Measurements from ENCODE around the gene UNC80. TPM values are rescaled to one million over a fixed set of nuclear protein-coding genes. Genes with fewer than 3 reads are reported as not detected.

UNC80 gene
- total RNA-seq, 2 donors from 2014 or later, result not detected

DNA sequence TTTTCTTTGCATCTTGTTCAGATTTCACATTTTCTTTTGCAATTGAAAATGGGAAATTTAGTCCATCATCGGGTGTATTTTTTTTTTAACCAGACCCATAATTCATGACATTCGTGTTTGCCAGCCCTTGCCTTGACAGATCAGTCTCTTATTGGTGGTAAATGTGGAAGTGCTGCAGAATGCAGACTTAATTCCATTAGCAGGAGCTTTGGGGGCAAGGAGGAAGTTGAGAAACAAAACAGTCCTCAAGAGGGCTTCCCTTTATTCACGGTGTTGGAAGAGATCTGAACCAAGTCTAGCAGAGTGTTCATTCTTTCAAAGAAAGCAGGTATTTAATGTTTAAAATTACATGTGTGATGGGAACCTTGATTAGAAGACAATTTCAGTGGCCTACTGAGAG is 214.2 kb downstream of the UNC80 start:
- H3K27ac Mint-ChIP-seq, result no peak overlapping the region
- H3K9me3 Mint-ChIP-seq, result no peaks in the 10 kb centered on the region
- H3K4me3 Mint-ChIP-seq, result no peak overlapping the region
- H3K4me1 Mint-ChIP-seq, result no peaks in the 10 kb centered on the region
- ATAC-seq (replicated peaks), result no peak
- H3K27me3 Mint-ChIP-seq, result peaks cover 21% of the 10 kb centered on the region
- H3K36me3 Mint-ChIP-seq (ENCODE audit: low read depth), result no peaks in the 10 kb centered on the region

DNA sequence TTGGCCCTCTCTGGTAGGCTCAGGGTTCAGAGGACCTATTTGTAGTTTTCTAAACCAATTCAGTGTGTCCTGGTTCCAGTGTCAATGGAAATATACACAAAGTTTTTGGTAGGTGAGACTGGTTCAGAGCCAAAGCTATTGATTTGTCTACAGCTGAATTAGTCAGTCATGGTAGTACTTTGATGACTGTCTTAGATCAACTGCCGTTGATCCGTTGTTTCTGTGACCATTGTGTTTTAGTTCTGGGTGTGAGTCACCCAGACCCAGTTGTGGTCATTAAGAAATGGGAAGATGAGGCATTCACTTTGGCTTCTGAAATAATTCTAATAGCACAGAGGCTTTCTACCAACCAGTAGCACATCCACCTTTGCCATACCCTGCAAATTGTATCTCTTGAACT is 214.8 kb downstream of the UNC80 start:
- Mint-ChIP-seq H3K27me3 (peaks cover 21% of the 10 kb centered on the region), H3K36me3 (ENCODE audit: low read depth) (no peaks in the 10 kb centered on the region), H3K27ac (no peak overlapping the region), H3K4me3 (no peak overlapping the region), H3K9me3 (no peaks in the 10 kb centered on the region), H3K4me1 (no peaks in the 10 kb centered on the region)
- no peak for ATAC-seq (replicated peaks)

DNA sequence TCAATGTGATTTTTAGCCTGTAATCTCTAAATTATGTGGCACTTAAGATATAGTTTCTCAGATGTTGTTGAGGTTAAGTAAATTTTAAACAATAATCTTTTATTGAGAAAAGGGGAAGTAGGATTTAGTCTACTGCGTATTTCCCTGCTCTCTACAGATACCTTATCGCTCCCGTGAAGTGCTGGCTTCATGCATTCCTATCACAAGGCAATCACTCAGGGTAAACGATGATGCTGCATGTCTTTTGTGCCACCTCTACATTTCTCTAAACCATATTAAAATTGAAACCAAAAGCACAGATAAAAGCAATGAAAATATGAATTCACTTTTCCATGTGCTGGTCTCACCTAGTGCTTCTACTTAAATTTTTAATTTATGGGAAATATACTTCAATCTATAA is 216.4 kb downstream of the UNC80 start:
- H3K27ac Mint-ChIP-seq, result no peak overlapping the region
- no peak overlapping the region for H3K4me3 Mint-ChIP-seq
- H3K36me3 Mint-ChIP-seq (ENCODE audit: low read depth), result no peaks in the 10 kb centered on the region
- ATAC-seq (replicated peaks), result no peak
- H3K27me3 Mint-ChIP-seq, result peaks cover 18% of the 10 kb centered on the region
- no peaks in the 10 kb centered on the region for H3K9me3 Mint-ChIP-seq
- no peaks in the 10 kb centered on the region for H3K4me1 Mint-ChIP-seq

DNA sequence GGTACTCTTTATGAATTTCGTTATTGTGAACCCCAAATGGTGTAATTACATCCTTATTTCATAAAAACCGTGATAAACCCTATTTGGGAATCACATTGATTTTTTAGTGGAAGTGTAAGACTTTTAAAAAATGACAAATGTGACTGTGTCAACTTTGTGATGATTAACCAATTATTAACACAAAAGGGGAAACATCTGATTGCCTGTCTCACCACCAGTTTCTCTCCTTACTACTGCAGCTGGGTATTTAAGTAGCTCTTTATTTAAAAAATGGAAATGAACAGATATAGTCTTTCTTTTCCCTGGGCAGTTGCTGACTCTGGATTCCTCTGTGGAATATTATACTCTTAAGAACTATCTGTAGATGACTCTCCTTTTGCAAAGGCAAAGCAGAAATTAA is 219.2 kb downstream of the UNC80 start:
- H3K4me1 Mint-ChIP-seq, result no peaks in the 10 kb centered on the region
- ATAC-seq (replicated peaks), result no peak
- H3K27me3 Mint-ChIP-seq, result peaks cover 9% of the 10 kb centered on the region
- H3K4me3 Mint-ChIP-seq, result no peak overlapping the region
- no peaks in the 10 kb centered on the region for H3K36me3 Mint-ChIP-seq (ENCODE audit: low read depth)
- H3K9me3 Mint-ChIP-seq, result no peaks in the 10 kb centered on the region
- H3K27ac Mint-ChIP-seq, result no peak overlapping the region

DNA sequence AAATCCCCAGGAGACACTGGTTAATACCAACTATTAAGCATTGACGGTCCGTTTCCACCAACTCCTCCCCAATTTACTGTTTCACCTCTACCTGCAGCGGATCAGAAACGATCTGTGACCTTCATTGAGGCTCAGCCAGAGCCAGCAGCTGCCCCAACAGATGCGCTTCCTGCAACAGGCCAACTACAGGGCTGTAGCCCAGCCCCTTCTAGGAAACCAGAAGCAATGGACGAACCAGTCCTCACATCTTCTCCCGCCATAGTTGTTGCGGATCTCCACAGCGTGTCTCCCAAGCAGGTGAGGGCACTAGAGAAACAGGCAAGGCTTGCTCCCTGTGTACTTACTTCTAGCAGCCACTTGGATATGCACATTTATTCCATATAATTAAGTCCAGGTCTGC is 222.3 kb downstream of the UNC80 start:
- Mint-ChIP-seq H3K4me3 (no peak overlapping the region), H3K27me3 (peaks cover 3% of the 10 kb centered on the region), H3K4me1 (no peaks in the 10 kb centered on the region), H3K9me3 (no peaks in the 10 kb centered on the region), H3K36me3 (ENCODE audit: low read depth) (no peaks in the 10 kb centered on the region), H3K27ac (no peak overlapping the region)
- ATAC-seq (replicated peaks), result no peak

DNA sequence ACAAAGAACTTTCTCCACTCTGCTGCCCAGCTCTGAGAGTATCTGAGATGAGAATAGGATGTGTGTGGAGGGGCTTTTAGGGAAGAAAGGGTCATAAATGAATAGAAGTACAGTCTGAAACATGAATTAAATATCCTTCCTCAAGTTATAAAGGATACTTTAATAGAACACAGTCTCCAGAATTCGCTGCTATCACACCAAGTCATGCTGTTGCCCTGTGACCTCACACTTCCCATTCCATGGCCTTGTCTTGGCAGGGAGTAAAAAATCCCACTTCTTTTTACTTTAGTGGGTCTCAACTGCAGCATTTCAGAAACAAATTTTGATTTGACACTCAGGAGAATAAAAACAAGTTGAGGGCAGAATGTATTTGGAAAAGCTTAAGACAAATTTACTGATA is 227.0 kb downstream of the UNC80 start:
- Mint-ChIP-seq H3K4me3 (no peak overlapping the region), H3K36me3 (ENCODE audit: low read depth) (no peaks in the 10 kb centered on the region), H3K4me1 (peaks cover 6% of the 10 kb centered on the region), H3K27me3 (no peaks in the 10 kb centered on the region), H3K27ac (no peak overlapping the region), H3K9me3 (no peaks in the 10 kb centered on the region)
- no peak for ATAC-seq (replicated peaks)

DNA sequence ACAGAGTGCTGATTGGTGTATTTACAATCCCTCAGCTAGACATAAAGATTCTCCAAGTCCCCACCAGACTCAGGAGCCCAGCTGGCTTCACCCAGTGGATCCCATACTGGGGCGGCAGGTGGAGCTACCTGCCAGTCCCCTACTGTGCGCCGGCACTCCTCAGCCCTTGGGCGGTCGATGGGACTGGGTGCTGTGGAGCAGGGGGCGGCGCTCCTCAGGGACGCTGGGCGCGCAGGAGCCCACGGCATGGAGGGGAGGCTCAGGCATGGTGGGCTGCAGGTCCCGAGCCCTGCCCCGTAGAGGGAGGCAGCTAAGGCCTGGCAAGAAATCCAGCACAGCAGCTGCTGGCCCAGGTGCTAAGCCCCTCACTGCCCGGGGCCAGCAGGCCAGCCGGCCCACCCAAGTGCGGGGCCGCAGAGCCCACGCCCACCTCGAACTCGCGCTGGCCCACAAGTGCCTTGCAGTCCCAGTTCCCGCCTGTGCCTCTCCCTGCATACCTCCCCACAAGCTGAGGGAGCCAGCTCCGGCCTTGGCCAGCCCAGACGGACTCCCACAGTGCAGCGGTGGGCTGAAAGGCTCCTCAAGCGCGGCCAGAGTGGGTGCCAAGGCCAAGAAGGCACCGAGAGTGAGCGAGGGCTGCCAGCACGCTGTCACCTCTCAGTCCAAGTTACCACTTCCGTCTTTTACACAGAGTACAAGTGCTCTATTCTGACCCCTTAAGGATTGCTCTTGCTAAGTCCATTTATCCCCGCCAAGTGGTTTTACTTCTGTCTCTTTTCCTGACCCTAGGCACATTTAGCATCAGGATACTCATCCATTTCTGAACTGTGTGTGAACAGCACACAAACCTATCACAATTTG is 229.1 kb downstream of the UNC80 start:
- Mint-ChIP-seq H3K27ac (no peak overlapping the region), H3K36me3 (ENCODE audit: low read depth) (peaks cover 18% of the 10 kb centered on the region), H3K4me1 (peaks cover 22% of the 10 kb centered on the region), H3K27me3 (no peaks in the 10 kb centered on the region), H3K9me3 (no peaks in the 10 kb centered on the region), H3K4me3 (peak overlapping the region; percentile 97)
- ATAC-seq (replicated peaks), result no peak

DNA sequence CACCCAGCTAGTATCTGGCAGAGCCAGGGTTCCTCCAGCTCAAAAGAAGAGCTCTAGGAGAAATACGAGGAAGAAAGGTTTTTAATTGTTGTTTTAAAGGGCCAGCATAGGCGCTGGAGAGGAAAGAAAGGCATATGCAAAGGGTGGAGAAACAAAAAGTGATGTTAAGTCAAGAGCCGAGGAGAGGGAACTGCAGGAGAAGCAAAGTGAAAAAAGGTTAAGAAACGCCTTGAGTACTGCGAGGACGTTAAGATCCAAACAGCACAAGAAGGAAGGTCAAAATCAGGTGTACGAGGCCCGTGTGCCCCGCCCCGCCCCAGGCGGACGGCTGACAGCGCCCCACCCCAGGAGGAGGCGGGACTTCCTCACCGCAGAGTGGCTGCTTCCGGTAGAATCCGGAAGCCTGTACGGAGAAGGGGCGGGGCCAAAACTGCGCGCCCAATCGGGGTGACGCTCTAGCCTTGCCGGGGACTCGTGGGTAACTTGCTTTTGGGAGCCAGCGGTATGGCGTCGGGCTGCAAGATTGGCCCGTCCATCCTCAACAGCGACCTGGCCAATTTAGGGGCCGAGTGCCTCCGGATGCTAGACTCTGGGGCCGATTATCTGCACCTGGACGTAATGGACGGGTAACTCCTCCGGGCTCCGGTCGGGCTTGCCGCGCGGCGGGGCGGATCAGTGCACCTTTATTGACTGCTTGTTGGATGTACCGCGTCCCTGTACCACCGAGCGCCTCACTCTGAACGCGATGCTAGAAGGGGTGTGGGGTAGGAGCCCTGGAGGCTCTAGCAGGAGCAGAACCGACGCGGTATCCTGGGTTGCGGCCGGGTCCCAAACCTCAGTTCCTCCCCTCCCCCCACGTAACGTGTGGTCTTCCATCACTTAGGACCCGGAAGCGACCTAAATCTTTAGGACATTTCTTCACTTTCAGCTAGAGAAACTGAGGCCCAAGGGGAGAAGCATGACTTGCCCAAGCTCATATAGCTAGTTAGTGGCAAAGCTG is 230.8 kb downstream of the UNC80 start, which contains the start of gene RPE:
Gene RPE (plus strand): TSS at position 481 of the 1,000 bp plus-strand sequence. CDS start 24 bp downstream, at position 505.
- Mint-ChIP-seq H3K27ac (peak within 1 kb of the TSS; percentile 97), H3K27me3 (no peaks in the 10 kb centered on the region), H3K9me3 (no peaks in the 10 kb centered on the region), H3K36me3 (ENCODE audit: low read depth) (peaks cover 35% of the 10 kb centered on the region), H3K4me3 (peak within 1 kb of the TSS; percentile 97), H3K4me1 (peaks cover 34% of the 10 kb centered on the region)
- peak; percentile 100 for ATAC-seq (replicated peaks)

DNA sequence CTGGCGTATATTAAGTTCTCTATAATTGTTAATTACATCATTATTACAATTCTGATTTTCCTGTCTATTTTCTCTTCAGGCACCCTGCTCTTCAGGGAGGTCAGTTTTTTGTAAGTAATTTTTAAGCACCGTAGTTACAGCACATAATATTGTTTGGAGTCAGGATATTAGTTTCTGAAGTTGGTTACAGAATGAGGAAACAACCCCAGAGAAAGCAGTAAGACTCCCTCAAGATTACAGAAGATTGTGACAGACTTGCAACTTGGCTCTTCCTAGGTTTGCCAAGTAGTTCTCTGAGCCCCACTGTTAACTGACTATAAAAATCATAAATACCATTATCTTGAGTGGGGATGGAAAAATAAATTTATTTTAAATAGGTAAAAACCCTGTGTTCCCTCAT is 231.7 kb downstream of the UNC80 start:
- Mint-ChIP-seq H3K4me3 (peak overlapping the region; percentile 97), H3K9me3 (no peaks in the 10 kb centered on the region), H3K27ac (peak overlapping the region; percentile 97), H3K4me1 (peaks cover 37% of the 10 kb centered on the region), H3K36me3 (ENCODE audit: low read depth) (peaks cover 44% of the 10 kb centered on the region), H3K27me3 (no peaks in the 10 kb centered on the region)
- ATAC-seq (replicated peaks), result no peak

DNA sequence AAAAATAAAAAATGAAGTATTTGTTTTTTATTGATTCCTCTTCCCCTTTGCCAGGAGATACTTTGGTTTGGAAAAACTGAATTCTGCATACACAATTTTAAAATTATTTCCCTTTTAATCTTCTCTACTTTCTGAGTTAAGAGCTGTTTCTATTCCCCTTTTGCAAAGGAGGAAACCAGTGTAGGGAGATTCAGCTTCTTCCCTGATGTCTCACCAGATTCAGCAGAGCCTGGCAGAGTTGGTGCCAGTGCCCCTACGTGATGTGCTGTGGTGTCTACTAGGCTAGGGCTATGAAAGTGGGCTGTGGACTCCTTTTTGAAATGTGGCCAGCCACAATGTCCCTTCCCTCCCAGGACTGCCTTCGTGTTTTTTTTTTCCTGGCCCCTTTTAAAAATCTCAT is 233.2 kb downstream of the UNC80 start:
- Mint-ChIP-seq H3K4me3 (peak overlapping the region; percentile 97), H3K27me3 (no peaks in the 10 kb centered on the region)

DNA sequence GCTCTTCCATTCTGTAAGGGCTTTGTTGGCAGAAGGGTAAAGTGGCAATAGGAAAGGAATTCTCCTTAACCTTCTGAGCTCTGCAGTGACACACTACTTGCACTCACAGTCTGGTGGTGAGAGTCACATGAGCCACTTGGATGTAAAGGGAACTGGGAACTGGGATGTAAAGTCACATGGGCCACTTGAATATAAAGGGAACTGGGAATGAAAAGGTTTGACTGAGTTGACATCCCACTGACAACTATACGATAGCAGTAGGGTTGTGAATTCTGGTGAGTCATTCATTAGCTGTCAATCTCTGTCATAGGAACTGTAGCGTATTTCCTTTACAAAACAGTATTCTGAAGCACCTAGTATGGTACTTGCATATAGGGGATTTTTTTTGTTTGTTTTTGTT is 236.3 kb downstream of the UNC80 start:
- peaks cover 84% of the 10 kb centered on the region for H3K36me3 Mint-ChIP-seq (ENCODE audit: low read depth)
- no peak overlapping the region for H3K4me3 Mint-ChIP-seq
- no peaks in the 10 kb centered on the region for H3K27me3 Mint-ChIP-seq
- ATAC-seq (replicated peaks), result no peak
- H3K27ac Mint-ChIP-seq, result peak overlapping the region; percentile 20
- peaks cover 31% of the 10 kb centered on the region for H3K4me1 Mint-ChIP-seq
- no peaks in the 10 kb centered on the region for H3K9me3 Mint-ChIP-seq

More for the DNA sequence above, 233.2 kb downstream of the UNC80 start:
- Mint-ChIP-seq H3K36me3 (ENCODE audit: low read depth) (peaks cover 57% of the 10 kb centered on the region), H3K4me1 (peaks cover 37% of the 10 kb centered on the region), H3K9me3 (no peaks in the 10 kb centered on the region), H3K27ac (peak overlapping the region; percentile 63)
- ATAC-seq (replicated peaks), result no peak

DNA sequence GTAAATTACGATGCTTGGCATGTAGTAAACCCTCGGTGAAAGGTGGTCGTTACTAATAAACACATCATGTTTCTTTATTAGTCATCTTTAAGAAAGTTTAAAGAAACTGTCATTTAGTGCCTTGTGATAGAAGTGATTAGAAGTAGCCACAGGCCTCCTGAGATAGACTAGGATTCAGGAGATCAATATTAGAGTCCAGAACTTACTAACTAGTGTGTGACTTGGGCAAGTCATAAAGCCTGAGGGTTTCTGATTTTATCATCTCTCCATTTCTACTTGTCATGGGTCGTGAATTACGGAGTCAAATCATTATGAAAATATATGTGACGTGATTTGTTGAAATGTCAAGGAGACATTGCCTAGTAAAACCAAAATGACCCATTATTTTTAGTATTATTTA is 237.5 kb downstream of the UNC80 start:
- H3K4me1 Mint-ChIP-seq, result peaks cover 29% of the 10 kb centered on the region
- no peaks in the 10 kb centered on the region for H3K9me3 Mint-ChIP-seq

DNA sequence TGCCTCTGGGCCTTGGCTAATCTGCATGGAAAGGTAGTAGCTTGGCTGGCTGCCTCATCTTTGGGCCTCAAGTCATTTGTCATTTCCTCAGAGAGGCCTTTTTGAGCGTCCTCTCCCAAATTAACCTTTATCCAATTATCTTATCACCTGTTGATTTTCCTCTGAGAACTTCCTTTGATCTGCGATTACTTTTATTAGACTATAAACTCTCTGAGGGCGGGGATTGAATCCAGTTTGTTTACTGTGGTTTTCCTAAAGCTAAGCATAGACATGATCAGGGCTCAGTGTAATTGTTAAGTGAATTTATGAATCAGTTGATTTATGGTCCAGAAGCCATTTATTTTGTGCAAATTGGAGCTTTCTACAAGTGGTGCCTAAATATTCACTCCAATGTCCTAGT is 238.3 kb downstream of the UNC80 start:
- Mint-ChIP-seq H3K4me1 (peaks cover 22% of the 10 kb centered on the region), H3K27me3 (no peaks in the 10 kb centered on the region), H3K27ac (peak overlapping the region; percentile 79), H3K4me3 (no peak overlapping the region), H3K36me3 (ENCODE audit: low read depth) (peaks cover 84% of the 10 kb centered on the region), H3K9me3 (no peaks in the 10 kb centered on the region)
- ATAC-seq (replicated peaks), result no peak

More for the DNA sequence above, 237.5 kb downstream of the UNC80 start:
- peaks cover 86% of the 10 kb centered on the region for H3K36me3 Mint-ChIP-seq (ENCODE audit: low read depth)
- no peak overlapping the region for H3K4me3 Mint-ChIP-seq
- no peak overlapping the region for H3K27ac Mint-ChIP-seq
- no peaks in the 10 kb centered on the region for H3K27me3 Mint-ChIP-seq
- ATAC-seq (replicated peaks), result peak; percentile 73

DNA sequence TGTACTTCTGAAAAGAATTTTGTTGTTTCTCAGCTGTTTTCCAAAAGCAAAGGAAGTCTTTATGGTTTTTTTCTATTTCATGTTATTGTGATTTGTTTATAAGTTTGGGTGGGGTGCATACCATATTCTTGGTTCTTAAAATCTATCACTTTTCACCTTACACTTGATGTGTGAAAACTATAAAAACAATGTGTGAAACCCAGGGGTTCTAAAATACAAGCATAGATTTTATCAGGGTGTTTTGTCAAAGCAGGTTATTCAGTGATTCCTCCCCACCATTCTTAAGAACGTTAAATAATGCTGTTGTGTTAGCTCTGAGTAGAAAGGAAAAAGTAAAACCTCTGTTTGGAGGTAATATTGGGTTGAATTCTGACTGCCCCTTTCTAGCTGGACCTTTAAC is 248.5 kb downstream of the UNC80 start:
- ATAC-seq (replicated peaks), result no peak
- Mint-ChIP-seq H3K36me3 (ENCODE audit: low read depth) (peaks cover 96% of the 10 kb centered on the region), H3K4me3 (no peak overlapping the region), H3K27me3 (no peaks in the 10 kb centered on the region), H3K27ac (no peak overlapping the region), H3K9me3 (no peaks in the 10 kb centered on the region), H3K4me1 (no peaks in the 10 kb centered on the region)
